Lower leg skin (tissue), 3 donors: Measurements from ENCODE around the gene DKK3.

Experiments
- CTCF ChIP-seq, 3 donors: fragments of 450-650 bp; IDR thresholded peaks; one replicate each; pipeline ENCODE4 v1.5.1; 2016; ENCODE audit warnings: antibody characterized with exemption in 3 of 3, mild to moderate bottlenecking in 3 of 3, moderate library complexity in 2 of 3
- POLR2A ChIP-seq, 2 donors: fragments of 450-650 bp; IDR thresholded peaks; one replicate each; pipeline ENCODE4 v1.6.1; 2016 to 2017; ENCODE audit warnings: antibody characterized with exemption in 2 of 2, mild to moderate bottlenecking in 1 of 2, moderate library complexity in 1 of 2

DNA sequence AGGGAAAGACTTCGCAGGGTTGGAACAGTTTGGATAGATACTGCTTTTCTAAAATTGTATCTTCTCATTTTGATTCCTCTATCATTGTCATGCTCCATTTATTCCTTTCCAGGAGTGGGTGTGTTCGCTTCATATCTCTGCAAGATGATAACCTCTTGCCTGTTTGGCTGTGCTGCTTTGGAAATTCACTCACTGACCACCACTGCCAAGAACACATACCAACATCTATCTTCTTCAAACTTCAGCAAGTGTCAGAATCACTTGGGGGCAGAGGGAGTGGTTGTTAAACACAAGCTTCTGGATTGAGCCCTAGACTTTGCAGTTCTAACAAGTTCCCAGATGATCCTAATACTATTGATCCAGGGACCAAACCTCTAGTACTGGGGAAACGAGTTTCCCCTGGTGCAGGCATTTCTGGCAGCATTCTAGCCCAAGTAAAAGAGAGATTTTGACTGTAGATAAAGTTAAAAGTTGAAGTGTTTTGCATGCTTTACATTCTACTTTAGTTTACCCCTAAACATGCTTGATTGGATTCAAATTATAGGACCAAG lies 11.5 kb upstream of the DKK3 start:
- no peak for TF ChIP-seq CTCF (IDR thresholded peaks at IDR 0.05)
- no peak for TF ChIP-seq POLR2A (IDR thresholded peaks at IDR 0.05)
